ENCODE measurements around the gene PHF21B.
"Not testable (repeated sequence)": the region's sequence is repeated elsewhere in the genome, so short reads cannot be mapped to it uniquely, and the experiment has no call there.

PHF21B gene

GRCh38 chr22:44914026-44914721 is 95.6 kb downstream of the PHF21B start:
- no peak for DNase-seq

GRCh38 chr22:44913198-44913983 is 96.4 kb downstream of the PHF21B start:
- DNase-seq, result no peak

- DNase-seq, result peak; percentile 23
These were observed 100.6 kb downstream of the PHF21B start for GRCh38 chr22:44909241-44909640.

- DNase-seq, result no peak
These were observed 101.8 kb downstream of the PHF21B start for GRCh38 chr22:44907765-44908737.

GRCh38 chr22:44906999-44907644 is 102.7 kb downstream of the PHF21B start:
- DNase-seq, result no peak

- DNase-seq, result no peak
These were observed 103.4 kb downstream of the PHF21B start for GRCh38 chr22:44906248-44906936.

GRCh38 chr22:44904492-44905152 is 105.2 kb downstream of the PHF21B start:
- not testable (repeated sequence) for DNase-seq

GRCh38 chr22:44903164-44903563 is 106.6 kb downstream of the PHF21B start:
- DNase-seq, result not testable (repeated sequence)

GRCh38 chr22:44901301-44901700 is 108.5 kb downstream of the PHF21B start:
- DNase-seq, result no peak

GRCh38 chr22:44898236-44898635 is 111.6 kb downstream of the PHF21B start:
- no peak for DNase-seq

GRCh38 chr22:44895296-44896055 is 114.3 kb downstream of the PHF21B start:
- no peak for DNase-seq

- no peak for DNase-seq
These were observed 115.0 kb downstream of the PHF21B start for GRCh38 chr22:44894782-44895181.

- no peak for DNase-seq
These were observed 115.5 kb downstream of the PHF21B start for GRCh38 chr22:44894321-44894720.

- no peak for DNase-seq
These were observed 116.1 kb downstream of the PHF21B start for GRCh38 chr22:44893731-44894080.

GRCh38 chr22:44892803-44893730 is 116.7 kb downstream of the PHF21B start:
- DNase-seq, result no peak

- DNase-seq, result no peak
These were observed 117.6 kb downstream of the PHF21B start for GRCh38 chr22:44892243-44892642.

GRCh38 chr22:44891791-44892190 is 118.0 kb downstream of the PHF21B start:
- no peak for DNase-seq

GRCh38 chr22:44891293-44891747 is 118.5 kb downstream of the PHF21B start:
- DNase-seq, result no peak

Measured in NCI-H1105 (cell line).